Endothelial cell of umbilical vein (primary cell): ENCODE results near the gene PLXNA1. TPM values are rescaled to one million over a fixed set of nuclear protein-coding genes. Genes with fewer than 3 reads are reported as not detected.

Experiments used
- BruUV-seq: library from RNA; stranded (reverse); fragments of 400-500 nt; replicated peaks from 2 replicates; lab custom pipeline; 2021; lab: Mats Ljungman, UMichigan
- CTCF ChIA-PET: fragments of 300-600, 350-600 bp; sonication (Branson Sonifier 250); formaldehyde crosslinking; loops from one replicate; lab custom pipeline; 2021; ENCODE audit warnings: antibody characterized with exemption, inconsistent platforms; lab: Charles Lee
- POLR2A ChIA-PET: fragments of 300-600, 350-600 bp; sonication (Branson Sonifier 250); formaldehyde crosslinking; loops from one replicate; lab custom pipeline; 2021; ENCODE audit warnings: antibody characterized with exemption, inconsistent platforms; lab: Charles Lee
- DNase-seq: peaks from one replicate; pipeline ENCODE4 v3.0.0-alpha.2; 2011; ENCODE audit warnings: low read depth, low spot score
- FAIRE-seq: peaks from 2 replicates; lab custom pipeline; 2011; peaks lifted over from hg19 to GRCh38; lab: Jason Lieb, UNC
- H2AFZ ChIP-seq: 2 replicates; pipeline ENCODE4 v1.6.0; 2012; ENCODE audit warnings: low read depth, low read length, control low read depth, inconsistent platforms
- H3K27ac ChIP-seq: 2 replicates; pipeline ENCODE4 v1.5.1; 2011; ENCODE audit warnings: low read depth, mild to moderate bottlenecking, control low read depth, low read length, moderate library complexity; ENCODE audit not compliant: insufficient read depth
- H3K27me3 ChIP-seq, 2 experiments: 2 replicates each; pipeline versions ENCODE4 v1.6.0 to v1.6.1; 2011; ENCODE audit warnings: low read length in 2 of 2, mixed read lengths in 1 of 2; ENCODE audit not compliant: control insufficient read depth in 2 of 2, insufficient read depth in 2 of 2
- H3K36me3 ChIP-seq, 2 experiments: 2 replicates in 1 of 2; 3 replicates in 1 of 2; pipeline ENCODE4 v1.5.1; 2011; ENCODE audit warnings: low read length in 2 of 2, mild to moderate bottlenecking in 1 of 2, moderate library complexity in 1 of 2; ENCODE audit not compliant: control insufficient read depth in 2 of 2, insufficient read depth in 2 of 2; ENCODE audit errors: extremely low read depth in 1 of 2
- H3K4me1 ChIP-seq: 3 replicates; pipeline ENCODE4 v1.5.1; 2011; ENCODE audit warnings: mild to moderate bottlenecking, low read length; ENCODE audit not compliant: control insufficient read depth, insufficient read depth; ENCODE audit errors: extremely low read depth
- H3K4me2 ChIP-seq: 2 replicates; pipeline ENCODE4 v1.6.1; 2011; ENCODE audit warnings: low read length, control low read depth, mixed read lengths; ENCODE audit not compliant: insufficient read depth
- H3K4me3 ChIP-seq, 3 experiments: fragments of 200-600 bp in 1 of 3; sonication (generic), shearing (Covaris generic) in 1 of 3; replicated peaks in 1 of 3; 2 replicates each; pipeline ENCODE4 v1.5.1; 2011 to 2016; ENCODE audit warnings: control low read depth in 3 of 3, low read length in 3 of 3, mild to moderate bottlenecking in 2 of 3, inconsistent platforms in 1 of 3, low read depth in 1 of 3, moderate library complexity in 1 of 3; ENCODE audit not compliant: insufficient read depth in 1 of 3
- H3K79me2 ChIP-seq: 2 replicates; pipeline ENCODE4 v1.6.0; 2012; ENCODE audit warnings: low read length, inconsistent platforms; ENCODE audit not compliant: control insufficient read depth, insufficient read depth
- H3K9ac ChIP-seq: replicated peaks from 2 replicates; pipeline ENCODE3; 2011; ENCODE audit warnings: low read length, control low read depth; ENCODE audit not compliant: insufficient read depth; ENCODE audit errors: extremely low read depth
- H3K9me1 ChIP-seq: replicated peaks from 3 replicates; pipeline ENCODE4 v1.6.0; 2011; ENCODE audit warnings: mild to moderate bottlenecking, low read length; ENCODE audit not compliant: control insufficient read depth, insufficient read depth; ENCODE audit errors: extremely low read depth
- H3K9me3 ChIP-seq: replicated peaks from 2 replicates; pipeline ENCODE4 v1.5.1; 2012; ENCODE audit warnings: low read length, inconsistent platforms; ENCODE audit not compliant: control insufficient read depth, insufficient read depth
- H4K20me1 ChIP-seq: replicated peaks from 2 replicates; pipeline ENCODE3; 2011; ENCODE audit warnings: mild to moderate bottlenecking, low read length; ENCODE audit not compliant: control insufficient read depth, insufficient read depth; ENCODE audit errors: extremely low read depth
- CTCF ChIP-seq, 2 donors: IDR thresholded peaks; 1 replicate in 1 of 2; 2 replicates in 1 of 2; pipeline ENCODE4 v1.5.1; 2011; ENCODE audit warnings: low read length in 2 of 2, mild to moderate bottlenecking in 2 of 2, moderate library complexity in 2 of 2, control low read depth in 1 of 2, inconsistent platforms in 1 of 2, low read depth in 1 of 2; ENCODE audit not compliant: insufficient read depth in 1 of 2; ENCODE audit errors: extremely low read depth in 1 of 2
- EZH2 ChIP-seq: IDR thresholded peaks from 2 replicates; pipeline ENCODE4 v1.6.1; 2012; ENCODE audit warnings: borderline replicate concordance, low read depth, mild to moderate bottlenecking, moderate library complexity, low read length, inconsistent platforms; ENCODE audit not compliant: severe bottlenecking
- FOS ChIP-seq: IDR thresholded peaks from 2 replicates; pipeline ENCODE4 v1.6.1; 2011; ENCODE audit warnings: mild to moderate bottlenecking, low read length, moderate library complexity, borderline replicate concordance; ENCODE audit not compliant: insufficient read depth
- GATA2 ChIP-seq: IDR thresholded peaks from 2 replicates; pipeline ENCODE4 v1.7.0; 2011; ENCODE audit warnings: low read depth, mild to moderate bottlenecking, moderate library complexity, mixed read lengths, low read length; ENCODE audit not compliant: insufficient read length, insufficient read depth
- MAX ChIP-seq: IDR thresholded peaks from 2 replicates; pipeline ENCODE4 v1.6.1; 2011; ENCODE audit not compliant: insufficient read depth, insufficient read length
- MYC ChIP-seq: IDR thresholded peaks from one replicate; pipeline ENCODE4 v1.6.1; 2011; ENCODE audit warnings: mild to moderate bottlenecking, low read depth, low read length
- POLR2A ChIP-seq: IDR thresholded peaks from 2 replicates; pipeline ENCODE4 v1.6.1; 2012; ENCODE audit warnings: low read depth, mild to moderate bottlenecking, control low read depth, low read length
- dilution Hi-C: fragments of 300-500 bp; cut with MboI; formaldehyde crosslinking; loops from one replicate; pipeline ENCODE4 v1.15.0; 2019; ENCODE audit warnings: low sequenced_read_pairs; ENCODE audit not compliant: extremely low pct_ligation_motif_present
- intact Hi-C: fragments of 100-400 bp; cut with micrococcal nuclease; formaldehyde crosslinking; loops from one replicate; pipeline ENCODE4 v1.10.0; 2022
- polyA plus RNA-seq, 4 experiments: library from polyadenylated mRNA; depleted of rRNA in 3 of 4; stranded (reverse) in 3 of 4; unstranded in 1 of 4; fragments of >200 nt; gene quantifications; 2 replicates each; pipeline versions ENCODE4 v1.2.1 to v1.2.3, GENCODE V29; 2011 to 2012; ENCODE audit warnings: missing spikeins in 1 of 4
- total RNA-seq: library from RNA; stranded (reverse); gene quantifications from 2 replicates; pipeline ENCODE4 v1.2.3, GENCODE V29; 2021

The PLXNA1 gene
- total and polyA plus RNA-seq, 2 donors (not counting 3 experiments of a cell fraction or from before 2014, with no cell fraction given), result 14.1 to 18.4 TPM

GRCh38 chr3:126990024-126990700 is 7.2 kb downstream of the PLXNA1 start:
- Histone ChIP-seq H3K36me3 (peaks cover 0 to 2% of the 10 kb centered on the region in 2 experiments), H3K27me3 (no peaks in the 10 kb centered on the region), H3K4me3 (no peak overlapping the region), H4K20me1 (no peaks in the 10 kb centered on the region), H3K9me1 (no peaks in the 10 kb centered on the region), H3K4me1 (no peaks in the 10 kb centered on the region), H3K9me3 (no peaks in the 10 kb centered on the region), H3K9ac (no peak overlapping the region), H3K4me2 (no peak overlapping the region), H3K27ac (no peak overlapping the region), H3K79me2 (no peaks in the 10 kb centered on the region), H2AFZ (no peak overlapping the region)
- ChIA-PET CTCF (no interaction called here), POLR2A (no interaction called here)
- BruUV-seq, result no TSS peak
- intact Hi-C loops (no loop called here), dilution Hi-C loops (no loop called here)
- DNase-seq (no peak), FAIRE-seq (no peak)
- no peak for TF ChIP-seq FOS
- TF ChIP-seq EZH2, result no peak
- TF ChIP-seq CTCF (IDR thresholded peaks at IDR 0.05; ENCODE audit: extremely low read depth in 1 of 2, insufficient read depth in 1 of 2, low read depth in 1 of 2, low read length in 2 of 2), result no peak
- no peak for TF ChIP-seq MYC
- TF ChIP-seq GATA2, result no peak
- no peak for TF ChIP-seq POLR2A
- TF ChIP-seq MAX, result no peak
